ENCODE measurements around the gene NDUFC1. TPM values are rescaled to one million over a fixed set of nuclear protein-coding genes. Genes with fewer than 3 reads are reported as not detected.

Gene NDUFC1
- total RNA-seq, 1 experiment from 2014 or later, result 59.1 TPM

DNA sequence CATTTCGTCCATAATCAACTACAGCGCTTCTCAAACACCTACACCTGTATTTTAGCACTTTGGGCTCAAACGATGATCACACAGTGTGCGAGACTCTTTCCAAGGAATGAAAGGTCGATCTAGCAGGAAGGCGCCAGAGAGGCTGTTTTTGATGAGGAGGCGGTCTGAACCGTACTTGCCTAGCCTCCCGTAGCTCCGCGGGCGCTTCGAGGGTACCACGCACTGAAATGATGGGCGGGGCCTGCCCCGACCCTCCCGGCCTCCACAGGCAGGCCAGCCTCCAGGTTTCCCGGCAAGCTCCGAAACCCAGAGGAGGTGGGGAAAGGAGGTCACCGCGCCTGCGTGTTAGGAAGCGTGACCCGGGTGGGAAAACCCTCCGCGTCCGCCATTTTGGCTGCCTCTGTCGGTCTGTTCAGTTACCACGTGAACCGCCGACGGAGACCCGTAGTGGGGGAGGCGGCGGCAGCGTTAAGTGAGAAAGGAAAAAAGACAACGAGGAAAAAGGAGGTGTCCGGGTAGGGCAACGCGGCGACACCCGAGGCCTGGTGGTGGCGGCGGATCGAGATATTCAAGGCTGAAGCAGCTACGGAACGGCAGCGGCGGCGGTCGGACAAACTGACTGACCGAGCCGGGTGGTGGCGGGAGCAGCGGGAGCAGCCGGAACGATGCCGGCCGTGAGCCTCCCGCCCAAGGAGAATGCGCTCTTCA lies 1.0 kb downstream of the NDUFC1 start, which contains the start of gene NAA15:
Gene NAA15 (plus strand): TSS at position 393 of the 708 bp plus-strand sequence. CDS start 273 bp downstream, at position 666.
- Histone ChIP-seq H3K27me3 (ENCODE audit: insufficient read depth, low read length) (no peaks in the 10 kb centered on the region), H3K79me1 (ENCODE audit: insufficient read depth, low read depth, low read length, poor library complexity, severe bottlenecking) (no peaks in the 10 kb centered on the region), H2BK5ac (ENCODE audit: insufficient read length, low read length) (peak within 1 kb of the TSS; percentile 14), H2AK5ac (ENCODE audit: insufficient read length, low read length) (no peak within 1 kb of the TSS), H3K4ac (ENCODE audit: low read depth, low read length) (no peak within 1 kb of the TSS; the same call in 1 of the 2 replicates), H2BK12ac (ENCODE audit: insufficient read length, low read depth, low read length) (no peak within 1 kb of the TSS), H2BK20ac (ENCODE audit: low read depth, low read length, poor library complexity, severe bottlenecking) (no peak within 1 kb of the TSS), H3K4me1 (ENCODE audit: insufficient read depth, low read length) (peaks cover under 1% of the 10 kb centered on the region; the same call in 1 of the 2 replicates), H2BK15ac (ENCODE audit: low read depth, low read length) (no peak within 1 kb of the TSS), H2BK120ac (ENCODE audit: low read depth, low read length, poor library complexity, severe bottlenecking) (no peak within 1 kb of the TSS), H4K91ac (ENCODE audit: insufficient read length, low read depth, low read length) (no peak within 1 kb of the TSS), H2AFZ (ENCODE audit: low read length) (peak within 1 kb of the TSS; percentile 95), H3K9me3 (ENCODE audit: control insufficient read depth, low read depth, low read length) (no peaks in the 10 kb centered on the region), H3K18ac (ENCODE audit: insufficient read length, low read depth, low read length) (peak within 1 kb of the TSS; percentile 91), H3K4me2 (ENCODE audit: insufficient read depth, insufficient read length, low read length) (peak within 1 kb of the TSS; percentile 81), H4K20me1 (ENCODE audit: control insufficient read depth, insufficient read depth, insufficient read length) (no peaks in the 10 kb centered on the region), H3T11ph (ENCODE audit: low read length) (no peak within 1 kb of the TSS), H3K14ac (ENCODE audit: insufficient read depth, low read length) (peak within 1 kb of the TSS; percentile 93), H4K5ac (ENCODE audit: insufficient read length, low read depth, low read length) (no peak within 1 kb of the TSS), H3K9ac (ENCODE audit: extremely low read depth, insufficient read length, low read length) (peak within 1 kb of the TSS; percentile 91), H3K23ac (ENCODE audit: insufficient read length, low read depth, low read length) (no peak within 1 kb of the TSS), H3K56ac (ENCODE audit: insufficient read length, low read depth, low read length) (peak within 1 kb of the TSS; percentile 28), H3K23me2 (ENCODE audit: insufficient read length, low read depth, low read length, poor library complexity, severe bottlenecking) (peaks cover 3% of the 10 kb centered on the region), H3K79me2 (ENCODE audit: insufficient read depth, low read length) (peaks cover 40% of the 10 kb centered on the region), H3K27ac (ENCODE audit: insufficient read length, low read depth, low read length) (peak within 1 kb of the TSS; percentile 76), H4K8ac (replicated peaks; ENCODE audit: insufficient read length, low read depth, low read length) (no peak within 1 kb of the TSS)
- Mint-ChIP-seq H3K27me3 (ENCODE audit: low read depth) (no peaks in the 10 kb centered on the region), H3K36me3 (ENCODE audit: insufficient read depth in 1 of 3, low read depth in 3 of 3) (peaks cover 34 to 36% (median 35%) of the 10 kb centered on the region in 3 experiments), H3K4me1 (peaks cover 22 to 27% of the 10 kb centered on the region in 2 experiments), H3K4me3 (peak within 1 kb of the TSS; percentile 97 to 100), H3K9me3 (peaks cover 15 to 17% of the 10 kb centered on the region in 2 experiments), H3K27ac (peak within 1 kb of the TSS; percentile 99)
- TF ChIP-seq, protein P1, sequence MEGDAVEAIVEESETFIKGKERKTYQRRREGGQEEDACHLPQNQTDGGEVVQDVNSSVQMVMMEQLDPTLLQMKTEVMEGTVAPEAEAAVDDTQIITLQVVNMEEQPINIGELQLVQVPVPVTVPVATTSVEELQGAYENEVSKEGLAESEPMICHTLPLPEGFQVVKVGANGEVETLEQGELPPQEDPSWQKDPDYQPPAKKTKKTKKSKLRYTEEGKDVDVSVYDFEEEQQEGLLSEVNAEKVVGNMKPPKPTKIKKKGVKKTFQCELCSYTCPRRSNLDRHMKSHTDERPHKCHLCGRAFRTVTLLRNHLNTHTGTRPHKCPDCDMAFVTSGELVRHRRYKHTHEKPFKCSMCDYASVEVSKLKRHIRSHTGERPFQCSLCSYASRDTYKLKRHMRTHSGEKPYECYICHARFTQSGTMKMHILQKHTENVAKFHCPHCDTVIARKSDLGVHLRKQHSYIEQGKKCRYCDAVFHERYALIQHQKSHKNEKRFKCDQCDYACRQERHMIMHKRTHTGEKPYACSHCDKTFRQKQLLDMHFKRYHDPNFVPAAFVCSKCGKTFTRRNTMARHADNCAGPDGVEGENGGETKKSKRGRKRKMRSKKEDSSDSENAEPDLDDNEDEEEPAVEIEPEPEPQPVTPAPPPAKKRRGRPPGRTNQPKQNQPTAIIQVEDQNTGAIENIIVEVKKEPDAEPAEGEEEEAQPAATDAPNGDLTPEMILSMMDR (conservative IDR thresholded peaks at IDR 0.05), result no peak
- WGBS (ENCODE audit: extremely low coverage, insufficient read length, low lambda C conversion rate), result no CpG with 5 or more reads among the region's 61 CpGs
- peak; percentile 99 for DNase-seq

Data from H9 (cell line).